K562 (cell line): ENCODE results near the gene AURKB. TPM values are rescaled to one million over a fixed set of nuclear protein-coding genes. Genes with fewer than 3 reads are reported as not detected.

Source experiments
- ATAC-seq: fragments of 200-7000 bp; cut with Tn5 transposase; 3 replicates; pipeline ENCODE4 v1.9.1; 2020; ENCODE audit warnings: moderate library complexity
- BruUV-seq: library from RNA; stranded (reverse); fragments of 400-500 nt; replicated peaks from 2 replicates; lab custom pipeline; 2021; lab: Mats Ljungman, UMichigan
- CTCF ChIA-PET: fragments of 300-600 bp; formaldehyde crosslinking; extraction: SDS; loops from one replicate; lab custom pipeline; 2021; ENCODE audit warnings: low intra/inter-chr PET ratio; lab: Yijun Ruan, JAX
- POLR2A ChIA-PET: fragments of 300-600, 350-650 bp; sonication (Branson Sonifier 250); formaldehyde crosslinking; extraction: SDS; loops from one replicate; lab custom pipeline; 2021; ENCODE audit warnings: antibody characterized with exemption, inconsistent platforms; lab: Yijun Ruan, JAX
- DNase-seq, 4 experiments: peaks; one replicate each; pipeline versions ENCODE4 v3.0.0 to v3.0.0-alpha.2; 2011 to 2018; ENCODE audit warnings: low spot score in 3 of 4, mixed read lengths in 3 of 4; ENCODE audit errors: extremely low read depth in 1 of 4
- FAIRE-seq: peaks from 2 replicates; lab custom pipeline; 2011; peaks lifted over from hg19 to GRCh38; lab: Jason Lieb, UNC
- H2AFZ ChIP-seq: 2 replicates; pipeline ENCODE4 v1.6.0; 2011; ENCODE audit warnings: low read depth, low read length, control low read depth, inconsistent platforms
- H3K27ac ChIP-seq: fragments of 200-600 bp; 3 replicates; pipeline ENCODE4 v1.8.0; 2011; ENCODE audit warnings: low read depth, mild to moderate bottlenecking, control low read depth, inconsistent platforms, low read length, moderate library complexity, mixed read lengths; ENCODE audit errors: extremely low read depth
- H3K27me3 ChIP-seq, 2 experiments: fragments of 300-600 bp in 1 of 2; 2 replicates in 1 of 2; 3 replicates in 1 of 2; pipeline versions ENCODE4 v1.6.0 to v1.8.0; 2011; ENCODE audit warnings: inconsistent platforms in 2 of 2, low read length in 2 of 2, mild to moderate bottlenecking in 1 of 2, mixed read lengths in 1 of 2, moderate library complexity in 1 of 2; ENCODE audit not compliant: control insufficient read depth in 2 of 2, insufficient read depth in 2 of 2
- H3K36me3 ChIP-seq: fragments of 300-600 bp; 3 replicates; pipeline ENCODE4 v1.8.0; 2011; ENCODE audit warnings: mild to moderate bottlenecking, low read length, inconsistent platforms; ENCODE audit not compliant: control insufficient read depth, insufficient read depth
- H3K4me1 ChIP-seq, 2 experiments: fragments of 200-600 bp in 1 of 2; replicated peaks in 1 of 2; 2 replicates in 1 of 2; 3 replicates in 1 of 2; pipeline versions ENCODE4 v1.5.1 to v1.8.0; 2011; ENCODE audit warnings: inconsistent platforms in 2 of 2, low read length in 2 of 2, mild to moderate bottlenecking in 1 of 2, mixed read lengths in 1 of 2, moderate library complexity in 1 of 2; ENCODE audit not compliant: control insufficient read depth in 2 of 2, insufficient read depth in 2 of 2
- H3K4me2 ChIP-seq: 2 replicates; pipeline ENCODE4 v1.6.1; 2011; ENCODE audit warnings: low read length, control low read depth, inconsistent platforms, mixed read lengths; ENCODE audit not compliant: insufficient read depth
- H3K4me3 ChIP-seq: fragments of 200-600 bp; sonication (generic), shearing (Covaris generic); 2 replicates; pipeline ENCODE4 v1.5.1; 2016; ENCODE audit warnings: control low read depth, inconsistent platforms
- H3K79me2 ChIP-seq: fragments of 200-600 bp; 3 replicates; pipeline ENCODE4 v1.8.0; 2011; ENCODE audit warnings: low read length, inconsistent platforms; ENCODE audit not compliant: control insufficient read depth, insufficient read depth
- H3K9ac ChIP-seq, 2 experiments: 2 replicates each; pipeline versions ENCODE4 v1.6.0 to v1.6.1; 2011; ENCODE audit warnings: low read depth in 2 of 2, low read length in 2 of 2, control low read depth in 1 of 2, inconsistent platforms in 1 of 2, mild to moderate bottlenecking in 1 of 2, mixed read lengths in 1 of 2; ENCODE audit not compliant: insufficient read depth in 1 of 2
- H3K9me1 ChIP-seq: one replicate; pipeline ENCODE4 v1.6.0; 2011; ENCODE audit warnings: inconsistent platforms, mild to moderate bottlenecking, low read length, moderate library complexity; ENCODE audit not compliant: control insufficient read depth, insufficient read depth
- H3K9me3 ChIP-seq: replicated peaks from 2 replicates; pipeline ENCODE4 v1.5.1; 2011; ENCODE audit warnings: low read depth, low read length, inconsistent platforms; ENCODE audit not compliant: control insufficient read depth, insufficient read depth
- H4K20me1 ChIP-seq: replicated peaks from 2 replicates; pipeline ENCODE4 v1.6.1; 2011; ENCODE audit warnings: low read length, inconsistent platforms, mixed read lengths; ENCODE audit not compliant: control insufficient read depth, insufficient read depth
- CEBPB ChIP-seq: fragments of 450-650 bp; IDR thresholded peaks from 2 replicates; pipeline ENCODE4 v1.6.1; 2016; ENCODE audit warnings: missing genetic modification characterization, missing compliant biosample characterization
- CSDE1 ChIP-seq, 2 experiments: fragments of 450-650 bp; IDR thresholded peaks; 2 replicates each; pipeline ENCODE4 v1.6.1; 2016; ENCODE audit warnings: mild to moderate bottlenecking in 1 of 2
- HDAC6 ChIP-seq: IDR thresholded peaks from 2 replicates; pipeline ENCODE4 v1.6.1; 2012; ENCODE audit warnings: low read depth, mild to moderate bottlenecking, control low read depth, inconsistent platforms, low read length, moderate library complexity
- KLF6 ChIP-seq: fragments of 250-450 bp; sonication (Bioruptor Pico); IDR thresholded peaks from 2 replicates; pipeline ENCODE4 v1.4.0; 2020; ENCODE audit warnings: mild to moderate bottlenecking, moderate library complexity, borderline replicate concordance
- NCOA2 ChIP-seq, 2 experiments: fragments of 450-650 bp; IDR thresholded peaks; 2 replicates each; pipeline ENCODE4 v1.6.1; 2018; ENCODE audit warnings: mild to moderate bottlenecking in 2 of 2, moderate library complexity in 1 of 2; ENCODE audit not compliant: partially characterized antibody in 2 of 2
- NCOA4 ChIP-seq: fragments of 450-650 bp; IDR thresholded peaks from 2 replicates; pipeline ENCODE4 v1.6.1; 2018; ENCODE audit warnings: mild to moderate bottlenecking; ENCODE audit not compliant: partially characterized antibody
- RAD21 ChIP-seq, 2 experiments: fragments of 250-450 bp in 1 of 2; fragments of 450-650 bp in 1 of 2; sonication (Bioruptor Pico) in 1 of 2; formaldehyde crosslinking in 1 of 2; IDR thresholded peaks in 1 of 2; conservative IDR thresholded peaks in 1 of 2; 2 replicates each; pipeline versions ENCODE4 v1.4.0 to v1.8.0; 2020 to 2022; ENCODE audit warnings: mild to moderate bottlenecking in 2 of 2, moderate library complexity in 1 of 2
- STAG1 ChIP-seq: sonication (generic); formaldehyde crosslinking; IDR thresholded peaks from 2 replicates; pipeline ENCODE4 v1.5.0; 2020; ENCODE audit warnings: missing genetic modification reagents, borderline replicate concordance
- ZFX ChIP-seq: sonication (generic); formaldehyde crosslinking; IDR thresholded peaks from 2 replicates; pipeline ENCODE4 v1.8.0; 2022; ENCODE audit warnings: mild to moderate bottlenecking, missing genetic modification reagents, moderate library complexity
- ZZZ3 ChIP-seq: fragments of 450-650 bp; IDR thresholded peaks from 2 replicates; pipeline ENCODE4 v1.6.1; 2016; ENCODE audit warnings: antibody characterized with exemption, mild to moderate bottlenecking, moderate library complexity
- WGBS: fragments of 100-300 bp; shearing (Covaris generic); methylation state at CpG from one replicate; pipeline ENCODE4 v1.1.6; 2016; ENCODE audit warnings: low coverage, mixed read lengths; ENCODE audit not compliant: insufficient coverage; ENCODE audit errors: missing lambda C conversion rate; 5-methylcytosine and 5-hydroxymethylcytosine counted together
- in situ Hi-C: fragments of 300-500 bp; cut with MboI; formaldehyde crosslinking; loops from 4 replicates; pipeline ENCODE4 v1.15.0; 2018; ENCODE audit warnings: inconsistent platforms, mixed read lengths
- intact Hi-C: fragments of 100-400 bp; cut with micrococcal nuclease; formaldehyde crosslinking; loops from 2 replicates; pipeline ENCODE4 v1.14.2; 2022
- polyA plus RNA-seq, 8 experiments: library from polyadenylated mRNA; depleted of rRNA in 4 of 8; stranded (reverse) in 5 of 8; unstranded in 3 of 8; fragments of >200 nt; fragmentation: Nextera tagmentation in 2 of 8; fragmentation: Illumina TruSeq in 1 of 8; extraction: Ambion mirVana in 2 of 8; extraction: Trizol in 1 of 8; gene quantifications; 2 replicates each; pipeline versions ENCODE4 v1.2.1 to v1.2.3, GENCODE V29; 2011 to 2014; ENCODE audit warnings: inconsistent platforms in 1 of 8, missing spikeins in 1 of 8
- total RNA-seq, 7 experiments: library from RNA; depleted of rRNA in 6 of 7; stranded (reverse); fragments of >200 nt in 6 of 7; fragmentation: Illumina TruSeq in 2 of 7; extraction: Trizol in 2 of 7; gene quantifications; 2 replicates each; pipeline versions ENCODE4 v1.2.1 to v1.2.3, GENCODE V29; 2011 to 2021; ENCODE audit warnings: low replicate concordance in 1 of 7
- TF ChIP-seq, protein P1 (sequence below): fragments of 250-450 bp; sonication (Bioruptor Pico); IDR thresholded peaks from 2 replicates; pipeline ENCODE4 v1.4.0; 2020; ENCODE audit warnings: mild to moderate bottlenecking
- TF ChIP-seq, protein P2 (sequence below): sonication (generic); formaldehyde crosslinking; IDR thresholded peaks from 2 replicates; pipeline ENCODE4 v1.8.1; 2023; ENCODE audit warnings: mild to moderate bottlenecking, missing genetic modification reagents

AURKB gene
- total and polyA plus RNA-seq, 9 of the 15 experiments (the other 6 are each of a cell fraction or from before 2014, with no cell fraction given): 27.2 to 114 (median 74.8) TPM

DNA sequence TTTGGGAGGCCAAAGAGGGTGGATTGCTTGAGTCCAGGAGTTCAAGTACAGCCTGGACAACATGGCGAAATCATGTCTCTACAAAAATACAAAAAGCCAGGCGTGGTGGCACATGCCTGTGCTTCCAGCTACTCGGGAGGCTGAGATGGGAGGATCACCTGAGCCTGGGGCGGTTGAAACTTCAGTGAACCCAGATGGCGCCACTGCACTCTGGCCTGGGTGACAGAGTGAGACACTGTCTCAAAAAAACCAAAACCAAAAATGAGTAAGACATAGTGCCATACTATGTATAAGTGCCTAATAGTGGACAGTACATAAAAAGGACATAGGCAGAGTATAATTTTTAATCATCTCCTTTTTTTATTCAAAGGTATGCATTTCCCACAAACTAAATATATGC, 33.5 kb upstream of the AURKB start:
- Histone ChIP-seq H3K36me3 (peaks cover 38% of the 10 kb centered on the region; the same call in 2 of the 3 replicates), H3K79me2 (peaks cover 36% of the 10 kb centered on the region), H3K27ac (no peak overlapping the region), H3K9ac (no peak overlapping the region), H3K9me1 (no peaks in the 10 kb centered on the region), H4K20me1 (no peaks in the 10 kb centered on the region), H3K4me3 (no peak overlapping the region), H3K9me3 (no peaks in the 10 kb centered on the region), H3K4me1 (peaks cover 0 to 5% of the 10 kb centered on the region in 2 experiments; a peak in 2 of 5 replicates), H2AFZ (no peak overlapping the region), H3K4me2 (no peak overlapping the region), H3K27me3 (no peaks in the 10 kb centered on the region)
- TF ChIP-seq ZFX: no peak
- TF ChIP-seq, protein P1, sequence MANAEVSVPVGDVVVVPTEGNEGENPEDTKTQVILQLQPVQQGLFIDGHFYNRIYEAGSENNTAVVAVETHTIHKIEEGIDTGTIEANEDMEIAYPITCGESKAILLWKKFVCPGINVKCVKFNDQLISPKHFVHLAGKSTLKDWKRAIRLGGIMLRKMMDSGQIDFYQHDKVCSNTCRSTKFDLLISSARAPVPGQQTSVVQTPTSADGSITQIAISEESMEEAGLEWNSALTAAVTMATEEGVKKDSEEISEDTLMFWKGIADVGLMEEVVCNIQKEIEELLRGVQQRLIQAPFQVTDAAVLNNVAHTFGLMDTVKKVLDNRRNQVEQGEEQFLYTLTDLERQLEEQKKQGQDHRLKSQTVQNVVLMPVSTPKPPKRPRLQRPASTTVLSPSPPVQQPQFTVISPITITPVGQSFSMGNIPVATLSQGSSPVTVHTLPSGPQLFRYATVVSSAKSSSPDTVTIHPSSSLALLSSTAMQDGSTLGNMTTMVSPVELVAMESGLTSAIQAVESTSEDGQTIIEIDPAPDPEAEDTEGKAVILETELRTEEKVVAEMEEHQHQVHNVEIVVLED (CRISPR knock-in tag): no peak
- TF ChIP-seq KLF6 (CRISPR knock-in tag): no peak
- TF ChIP-seq NCOA4: no peak
- TF ChIP-seq ZZZ3: no peak
- TF ChIP-seq CSDE1 (IDR thresholded peaks at IDR 0.05): no peak
- TF ChIP-seq STAG1 (CRISPR knock-in tag): no peak
- TF ChIP-seq RAD21 (CRISPR knock-in tag; conservative IDR thresholded peaks at IDR 0.05 in 1 of 2, IDR thresholded peaks at IDR 0.05 in 1 of 2): 0 out of 4 replicates have a peak, but pooled peaks of 1 of the 2 experiments have one; percentile 14
- TF ChIP-seq CEBPB (tag): no peak
- no peak for TF ChIP-seq HDAC6
- TF ChIP-seq NCOA2 (IDR thresholded peaks at IDR 0.05; ENCODE audit: partially characterized antibody in 2 of 2): no peak
- TF ChIP-seq, protein P2, sequence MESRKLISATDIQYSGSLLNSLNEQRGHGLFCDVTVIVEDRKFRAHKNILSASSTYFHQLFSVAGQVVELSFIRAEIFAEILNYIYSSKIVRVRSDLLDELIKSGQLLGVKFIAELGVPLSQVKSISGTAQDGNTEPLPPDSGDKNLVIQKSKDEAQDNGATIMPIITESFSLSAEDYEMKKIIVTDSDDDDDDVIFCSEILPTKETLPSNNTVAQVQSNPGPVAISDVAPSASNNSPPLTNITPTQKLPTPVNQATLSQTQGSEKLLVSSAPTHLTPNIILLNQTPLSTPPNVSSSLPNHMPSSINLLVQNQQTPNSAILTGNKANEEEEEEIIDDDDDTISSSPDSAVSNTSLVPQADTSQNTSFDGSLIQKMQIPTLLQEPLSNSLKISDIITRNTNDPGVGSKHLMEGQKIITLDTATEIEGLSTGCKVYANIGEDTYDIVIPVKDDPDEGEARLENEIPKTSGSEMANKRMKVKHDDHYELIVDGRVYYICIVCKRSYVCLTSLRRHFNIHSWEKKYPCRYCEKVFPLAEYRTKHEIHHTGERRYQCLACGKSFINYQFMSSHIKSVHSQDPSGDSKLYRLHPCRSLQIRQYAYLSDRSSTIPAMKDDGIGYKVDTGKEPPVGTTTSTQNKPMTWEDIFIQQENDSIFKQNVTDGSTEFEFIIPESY (CRISPR knock-in tag): peak; percentile 86
- in situ Hi-C loops: no loop called here
- BruUV-seq: no TSS peak
- ChIA-PET POLR2A (interaction anchor here (0.8 to 1.4 kb wide), 3 partner anchors 11 to 18 kb away, joined by 3 to 5 read pairs (median 3); no protein-coding TSS in a partner anchor), CTCF (no interaction called here)
- intact Hi-C loops: no loop called here
- DNase-seq: peak in 1 of 4 experiments; percentile 21
- ATAC-seq: no peak
- FAIRE-seq: no peak
- 65% methylated on average over 5 of the region's 5 CpGs for WGBS
